Measurements from ENCODE around the gene ARFGAP1.

- TF ChIP-seq TARDBP (IDR thresholded peaks at IDR 0.05) (no peak), NFRKB (IDR thresholded peaks at IDR 0.05) (no peak), BHLHE40 (IDR thresholded peaks at IDR 0.05; ENCODE audit: borderline replicate concordance) (no peak)
Observed at GRCh38 chr20:63296531-63297299, 24.1 kb downstream of the ARFGAP1 start.
